Lower leg skin (tissue), 4 donors: ENCODE results near the gene ABL1. TPM values are rescaled to one million over a fixed set of nuclear protein-coding genes. Genes with fewer than 3 reads are reported as not detected.

Source experiments
- DNase-seq, 2 donors: peaks; one replicate each; pipeline ENCODE4 v3.0.0-alpha.2; 2019; ENCODE audit warnings: low spot score in 2 of 2
- H3K4me3 ChIP-seq: fragments of 200-600 bp; sonication (generic); 2 replicates; pipeline ENCODE4 v1.5.1; 2017; ENCODE audit warnings: mild to moderate bottlenecking, low read depth; ENCODE audit not compliant: poor library complexity, severe bottlenecking
- CTCF ChIP-seq, 3 donors: fragments of 450-650 bp; IDR thresholded peaks; one replicate each; pipeline ENCODE4 v1.5.1; 2016; ENCODE audit warnings: antibody characterized with exemption in 3 of 3, mild to moderate bottlenecking in 3 of 3, moderate library complexity in 2 of 3
- POLR2A ChIP-seq, 2 donors: fragments of 450-650 bp; IDR thresholded peaks; one replicate each; pipeline ENCODE4 v1.6.1; 2016 to 2017; ENCODE audit warnings: antibody characterized with exemption in 2 of 2, mild to moderate bottlenecking in 1 of 2, moderate library complexity in 1 of 2
- WGBS, 2 donors: methylation state at CpG; one replicate each; pipeline ENCODE4 v1.1.5; 2018; 5-methylcytosine and 5-hydroxymethylcytosine counted together
- intact Hi-C: fragments of 100-400 bp; cut with DNase I; formaldehyde crosslinking; loops from one replicate; pipeline ENCODE4 v1.15.0; 2023; ENCODE audit warnings: low total_unique reads
- total RNA-seq, 4 donors: library from RNA; depleted of rRNA; stranded (reverse); fragments of >200 nt; gene quantifications; one replicate each; pipeline ENCODE4 v1.1.0, GENCODE V29; 2016

The ABL1 gene
- total RNA-seq, 4 donors from 2014 or later = 21.2 to 47.2 (median 34.3) TPM

GRCh38 chr9:130920762-130921299, 85.8 kb downstream of the ABL1 start:
- 71 to 74% methylated on average over 9 to 14 of the region's 14 CpGs for WGBS, 2 donors

GRCh38 chr9:130921300-130921988, 86.4 kb downstream of the ABL1 start:
- WGBS, 2 donors = 62 to 69% methylated on average over 29 of the region's 29 CpGs
- no peak overlapping the region for H3K4me3 ChIP-seq
- intact Hi-C loops = no loop called here
- no peak for DNase-seq
- no peak for TF ChIP-seq POLR2A (IDR thresholded peaks at IDR 0.05)
- TF ChIP-seq CTCF (IDR thresholded peaks at IDR 0.05) = no peak

More at GRCh38 chr9:130920762-130921299, 85.8 kb downstream of the ABL1 start:
- intact Hi-C loops = no loop called here
- no peak overlapping the region for H3K4me3 ChIP-seq
- DNase-seq = no peak
- no peak for TF ChIP-seq CTCF (IDR thresholded peaks at IDR 0.05)
- TF ChIP-seq POLR2A (IDR thresholded peaks at IDR 0.05) = no peak

GRCh38 chr9:130921989-130922892, 87.2 kb downstream of the ABL1 start:
- TF ChIP-seq POLR2A (IDR thresholded peaks at IDR 0.05) = no peak
- TF ChIP-seq CTCF (IDR thresholded peaks at IDR 0.05) = no peak
- WGBS, 2 donors = 74 to 75% methylated on average over 31 of the region's 31 CpGs
- DNase-seq = no peak
- intact Hi-C loops = no loop called here
- no peak overlapping the region for H3K4me3 ChIP-seq

- no peak for DNase-seq
- TF ChIP-seq POLR2A (IDR thresholded peaks at IDR 0.05) (no peak), CTCF (IDR thresholded peaks at IDR 0.05) (no peak)
- intact Hi-C loops = no loop called here
- 51 to 61% methylated on average over 15 to 16 of the region's 16 CpGs for WGBS, 2 donors
- no peak overlapping the region for H3K4me3 ChIP-seq
Observed at GRCh38 chr9:130922893-130923610, 88.0 kb downstream of the ABL1 start.

- intact Hi-C loops = no loop called here
- no peak for DNase-seq
- H3K4me3 ChIP-seq = no peak overlapping the region
- no peak for TF ChIP-seq POLR2A (IDR thresholded peaks at IDR 0.05)
- TF ChIP-seq CTCF (IDR thresholded peaks at IDR 0.05) = no peak
- WGBS, 2 donors = 78 to 84% methylated on average over 33 to 38 of the region's 42 CpGs
Observed at GRCh38 chr9:130923611-130924447, 88.8 kb downstream of the ABL1 start.
